Sigmoid colon (tissue), 4 donors: ENCODE data around the gene C11orf24.

Experiments
- EP300 ChIP-seq, 4 donors: sonication (generic); formaldehyde crosslinking; IDR thresholded peaks; one replicate each; pipeline ENCODE4 v1.6.1; 2017; ENCODE audit warnings: antibody characterized with exemption in 4 of 4
- POLR2A ChIP-seq, 2 donors: fragments of 450-650 bp; IDR thresholded peaks; one replicate each; pipeline ENCODE4 v1.6.1; 2016; ENCODE audit warnings: antibody characterized with exemption in 2 of 2, mild to moderate bottlenecking in 2 of 2, moderate library complexity in 2 of 2
- POLR2AphosphoS5 ChIP-seq, 4 donors: sonication (generic); formaldehyde crosslinking; IDR thresholded peaks; one replicate each; pipeline ENCODE4 v1.6.1; 2017; ENCODE audit warnings: antibody characterized with exemption in 4 of 4
- TF ChIP-seq, protein P1 (sequence below), 4 experiments: fragments of 450-650 bp in 3 of 4; fragments of 200-600 bp in 1 of 4; IDR thresholded peaks; one replicate each; pipeline ENCODE4 v1.5.1; 2016 to 2019; ENCODE audit warnings: antibody characterized with exemption in 4 of 4, mild to moderate bottlenecking in 3 of 4, moderate library complexity in 2 of 4

DNA sequence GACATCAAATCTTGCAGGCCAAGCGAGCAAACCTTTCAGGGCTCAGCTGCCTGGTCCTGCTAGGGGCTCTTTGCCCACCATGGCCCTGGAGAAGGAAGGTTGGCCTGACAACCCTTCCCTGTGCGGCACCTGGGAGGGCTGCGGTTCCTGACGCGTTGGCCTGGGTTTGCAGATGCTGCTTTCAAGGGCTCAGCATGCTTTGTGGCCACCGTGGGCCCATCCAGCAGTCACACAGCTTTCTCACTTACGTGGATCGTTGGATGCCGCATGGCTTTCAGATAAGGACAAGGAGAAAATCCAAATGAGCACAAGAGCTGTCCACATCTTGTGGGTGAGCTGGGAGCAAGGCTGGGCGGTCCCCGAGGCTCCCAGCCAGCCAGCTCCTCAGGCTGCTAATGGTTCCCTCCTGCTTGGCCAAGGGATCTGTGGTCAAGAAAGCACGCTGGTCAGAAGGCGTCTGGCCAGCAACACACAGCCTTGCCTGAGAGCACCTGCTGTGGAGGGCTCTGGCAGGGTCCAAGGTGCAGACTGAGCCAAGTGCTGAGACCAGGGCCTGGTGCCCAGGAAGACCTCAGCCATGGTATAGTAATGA lies 8.2 kb downstream of the C11orf24 start:
- TF ChIP-seq, protein P1, sequence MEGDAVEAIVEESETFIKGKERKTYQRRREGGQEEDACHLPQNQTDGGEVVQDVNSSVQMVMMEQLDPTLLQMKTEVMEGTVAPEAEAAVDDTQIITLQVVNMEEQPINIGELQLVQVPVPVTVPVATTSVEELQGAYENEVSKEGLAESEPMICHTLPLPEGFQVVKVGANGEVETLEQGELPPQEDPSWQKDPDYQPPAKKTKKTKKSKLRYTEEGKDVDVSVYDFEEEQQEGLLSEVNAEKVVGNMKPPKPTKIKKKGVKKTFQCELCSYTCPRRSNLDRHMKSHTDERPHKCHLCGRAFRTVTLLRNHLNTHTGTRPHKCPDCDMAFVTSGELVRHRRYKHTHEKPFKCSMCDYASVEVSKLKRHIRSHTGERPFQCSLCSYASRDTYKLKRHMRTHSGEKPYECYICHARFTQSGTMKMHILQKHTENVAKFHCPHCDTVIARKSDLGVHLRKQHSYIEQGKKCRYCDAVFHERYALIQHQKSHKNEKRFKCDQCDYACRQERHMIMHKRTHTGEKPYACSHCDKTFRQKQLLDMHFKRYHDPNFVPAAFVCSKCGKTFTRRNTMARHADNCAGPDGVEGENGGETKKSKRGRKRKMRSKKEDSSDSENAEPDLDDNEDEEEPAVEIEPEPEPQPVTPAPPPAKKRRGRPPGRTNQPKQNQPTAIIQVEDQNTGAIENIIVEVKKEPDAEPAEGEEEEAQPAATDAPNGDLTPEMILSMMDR (IDR thresholded peaks at IDR 0.05): no peak
- no peak for TF ChIP-seq POLR2A (IDR thresholded peaks at IDR 0.05)
- TF ChIP-seq POLR2AphosphoS5 (IDR thresholded peaks at IDR 0.05): no peak
- TF ChIP-seq EP300 (IDR thresholded peaks at IDR 0.05): no peak
